GM12801 (cell line): Measurements from ENCODE around the gene HK1.

Experiments used
- CTCF ChIP-seq: IDR thresholded peaks from one replicate; pipeline ENCODE4 v1.5.1; 2011; ENCODE audit warnings: control low read depth; ENCODE audit not compliant: insufficient read length; ENCODE audit errors: extremely low read depth

The HK1 gene

GRCh38 chr10:69259547-69260243 is 18.6 kb upstream of the HK1 start:
- TF ChIP-seq CTCF = no peak

- TF ChIP-seq CTCF = no peak
Observed at GRCh38 chr10:69261184-69261583, 17.1 kb upstream of the HK1 start.

- TF ChIP-seq CTCF = no peak
Observed at GRCh38 chr10:69262292-69262751, 16.0 kb upstream of the HK1 start.

GRCh38 chr10:69265521-69265920 is 12.8 kb upstream of the HK1 start:
- TF ChIP-seq CTCF = no peak

GRCh38 chr10:69268761-69269416 is 9.4 kb upstream of the HK1 start:
- TF ChIP-seq CTCF = no peak

- TF ChIP-seq CTCF = no peak
Observed at GRCh38 chr10:69269761-69270160, 8.5 kb upstream of the HK1 start.

GRCh38 chr10:69270990-69271389 is 7.3 kb upstream of the HK1 start:
- no peak for TF ChIP-seq CTCF
